MM.1S (cell line): ENCODE results near the gene KDM4B.

Experiments
- EZH2 ChIP-seq: fragments of 300-600 bp; sonication (generic); optimal IDR thresholded peaks from 2 replicates; pipeline ENCODE3; 2017; ENCODE audit warnings: low read depth, mild to moderate bottlenecking, antibody characterized with exemption, low read length, mixed read lengths
- TF ChIP-seq, protein P1 (sequence below): fragments of 300-600 bp; sonication (generic); IDR thresholded peaks from 2 replicates; pipeline ENCODE4 v1.5.1; 2016; ENCODE audit warnings: antibody characterized with exemption, low read length, mixed read lengths

DNA sequence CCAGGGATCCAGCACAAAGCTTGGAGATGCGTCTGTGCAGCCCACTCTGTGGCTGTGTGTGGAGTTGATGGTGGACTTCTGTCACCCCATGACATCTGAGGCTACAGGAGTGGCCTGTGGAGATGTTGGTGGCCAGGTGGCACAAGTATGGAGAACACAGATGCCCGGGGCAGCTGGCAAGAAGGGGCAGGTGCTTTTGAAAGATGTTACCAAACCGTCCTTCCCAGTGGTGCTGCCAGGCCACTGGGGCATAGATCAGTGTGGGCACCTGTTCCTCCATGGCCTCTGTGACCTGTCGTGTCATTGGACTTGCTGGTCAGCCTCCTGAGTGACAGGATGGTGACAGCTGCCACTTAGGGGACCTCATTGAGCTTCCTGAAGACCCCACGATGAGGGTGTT, 36.2 kb downstream of the KDM4B start:
- no peak for TF ChIP-seq EZH2
- TF ChIP-seq, protein P1, sequence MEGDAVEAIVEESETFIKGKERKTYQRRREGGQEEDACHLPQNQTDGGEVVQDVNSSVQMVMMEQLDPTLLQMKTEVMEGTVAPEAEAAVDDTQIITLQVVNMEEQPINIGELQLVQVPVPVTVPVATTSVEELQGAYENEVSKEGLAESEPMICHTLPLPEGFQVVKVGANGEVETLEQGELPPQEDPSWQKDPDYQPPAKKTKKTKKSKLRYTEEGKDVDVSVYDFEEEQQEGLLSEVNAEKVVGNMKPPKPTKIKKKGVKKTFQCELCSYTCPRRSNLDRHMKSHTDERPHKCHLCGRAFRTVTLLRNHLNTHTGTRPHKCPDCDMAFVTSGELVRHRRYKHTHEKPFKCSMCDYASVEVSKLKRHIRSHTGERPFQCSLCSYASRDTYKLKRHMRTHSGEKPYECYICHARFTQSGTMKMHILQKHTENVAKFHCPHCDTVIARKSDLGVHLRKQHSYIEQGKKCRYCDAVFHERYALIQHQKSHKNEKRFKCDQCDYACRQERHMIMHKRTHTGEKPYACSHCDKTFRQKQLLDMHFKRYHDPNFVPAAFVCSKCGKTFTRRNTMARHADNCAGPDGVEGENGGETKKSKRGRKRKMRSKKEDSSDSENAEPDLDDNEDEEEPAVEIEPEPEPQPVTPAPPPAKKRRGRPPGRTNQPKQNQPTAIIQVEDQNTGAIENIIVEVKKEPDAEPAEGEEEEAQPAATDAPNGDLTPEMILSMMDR: no peak
